HL-60 (cell line): ENCODE results near the gene ASIP.
"Not testable (repeated sequence)": the region's sequence is repeated elsewhere in the genome, so short reads cannot be mapped to it uniquely, and the experiment has no call there.

ENCODE experiments used
- CTCF ChIP-seq: IDR thresholded peaks from one replicate; pipeline ENCODE4 v1.5.1; 2011; ENCODE audit warnings: low read length, control low read depth, inconsistent platforms; ENCODE audit not compliant: insufficient read depth
- GABPA ChIP-seq: IDR thresholded peaks from 2 replicates; pipeline ENCODE4 v1.6.1; 2012; ENCODE audit warnings: low read depth
- POLR2AphosphoS5 ChIP-seq: IDR thresholded peaks from 2 replicates; pipeline ENCODE4 v1.6.1; 2012; ENCODE audit warnings: low read depth
- REST ChIP-seq: IDR thresholded peaks from 2 replicates; pipeline ENCODE4 v1.6.1; 2012; ENCODE audit warnings: low read depth; ENCODE audit not compliant: insufficient replicate concordance

GRCh38 chr20:34242015-34242414 is 792 bp downstream of the ASIP start:
- TF ChIP-seq CTCF, POLR2AphosphoS5, GABPA, REST: not testable (repeated sequence)
